Testis (tissue), 2 donors: ENCODE measurements around the gene DOCK9.

Experiments
- CTCF ChIP-seq, 3 experiments: fragments of 450-650 bp in 2 of 3; fragments of 200-600 bp in 1 of 3; sonication (generic) in 1 of 3; IDR thresholded peaks; one replicate each; pipeline ENCODE4 v1.5.1; 2016 to 2019; ENCODE audit warnings: antibody characterized with exemption in 3 of 3, mild to moderate bottlenecking in 2 of 3, moderate library complexity in 1 of 3
- POLR2A ChIP-seq: fragments of 450-650 bp; IDR thresholded peaks from one replicate; pipeline ENCODE4 v1.6.1; 2017; ENCODE audit warnings: antibody characterized with exemption, mild to moderate bottlenecking, moderate library complexity

GRCh38 chr13:98997011-98997730 lies 19.3 kb upstream of the DOCK9 start:
- TF ChIP-seq CTCF (IDR thresholded peaks at IDR 0.05), result no peak
- TF ChIP-seq POLR2A, result no peak
